Osteocyte (in vitro differentiated cells): Measurements from ENCODE around the gene FREM2. TPM values are rescaled to one million over a fixed set of nuclear protein-coding genes. Genes with fewer than 3 reads are reported as not detected.

ENCODE experiments used
- DNase-seq: peaks from one replicate; pipeline ENCODE4 v3.0.0; 2021; ENCODE audit warnings: mixed read lengths; ENCODE audit not compliant: unreplicated experiment; ENCODE audit errors: extremely low spot score
- H3K27ac Mint-ChIP-seq: one replicate; pipeline ENCODE4 v1.8.0; 2021; ENCODE audit warnings: mild to moderate bottlenecking, mixed read lengths; ENCODE audit not compliant: unreplicated experiment
- H3K27me3 Mint-ChIP-seq: one replicate; pipeline ENCODE4 v1.8.0; 2021; ENCODE audit warnings: mixed read lengths; ENCODE audit not compliant: unreplicated experiment
- H3K36me3 Mint-ChIP-seq: one replicate; pipeline ENCODE4 v1.8.0; 2021; ENCODE audit warnings: mixed read lengths; ENCODE audit not compliant: unreplicated experiment
- H3K4me1 Mint-ChIP-seq: one replicate; pipeline ENCODE4 v1.8.0; 2021; ENCODE audit warnings: mixed read lengths; ENCODE audit not compliant: unreplicated experiment
- H3K4me3 Mint-ChIP-seq: one replicate; pipeline ENCODE4 v1.8.0; 2021; ENCODE audit warnings: mild to moderate bottlenecking, moderate library complexity, mixed read lengths; ENCODE audit not compliant: unreplicated experiment
- H3K9me3 Mint-ChIP-seq: one replicate; pipeline ENCODE4 v1.8.0; 2021; ENCODE audit warnings: mixed read lengths; ENCODE audit not compliant: unreplicated experiment
- total RNA-seq: library from RNA; stranded (reverse); gene quantifications from 2 replicates; pipeline ENCODE4 v1.2.1, GENCODE V29; 2021
- TF ChIP-seq, protein P1 (sequence below): fragments of 200-600 bp; sonication (generic); IDR thresholded peaks from 2 replicates; pipeline ENCODE4 v1.5.0; 2021; ENCODE audit warnings: antibody characterized with exemption, mild to moderate bottlenecking, moderate library complexity

The FREM2 gene
- total RNA-seq, 1 donor from 2014 or later, result 0.30 TPM

- DNase-seq, result no peak
- no peaks in the 10 kb centered on the region for H3K4me1 Mint-ChIP-seq
- H3K27me3 Mint-ChIP-seq, result no peaks in the 10 kb centered on the region
- H3K27ac Mint-ChIP-seq, result no peak overlapping the region
- H3K4me3 Mint-ChIP-seq, result no peak overlapping the region
- no peaks in the 10 kb centered on the region for H3K36me3 Mint-ChIP-seq
- H3K9me3 Mint-ChIP-seq, result peaks cover 16% of the 10 kb centered on the region
- TF ChIP-seq, protein P1, sequence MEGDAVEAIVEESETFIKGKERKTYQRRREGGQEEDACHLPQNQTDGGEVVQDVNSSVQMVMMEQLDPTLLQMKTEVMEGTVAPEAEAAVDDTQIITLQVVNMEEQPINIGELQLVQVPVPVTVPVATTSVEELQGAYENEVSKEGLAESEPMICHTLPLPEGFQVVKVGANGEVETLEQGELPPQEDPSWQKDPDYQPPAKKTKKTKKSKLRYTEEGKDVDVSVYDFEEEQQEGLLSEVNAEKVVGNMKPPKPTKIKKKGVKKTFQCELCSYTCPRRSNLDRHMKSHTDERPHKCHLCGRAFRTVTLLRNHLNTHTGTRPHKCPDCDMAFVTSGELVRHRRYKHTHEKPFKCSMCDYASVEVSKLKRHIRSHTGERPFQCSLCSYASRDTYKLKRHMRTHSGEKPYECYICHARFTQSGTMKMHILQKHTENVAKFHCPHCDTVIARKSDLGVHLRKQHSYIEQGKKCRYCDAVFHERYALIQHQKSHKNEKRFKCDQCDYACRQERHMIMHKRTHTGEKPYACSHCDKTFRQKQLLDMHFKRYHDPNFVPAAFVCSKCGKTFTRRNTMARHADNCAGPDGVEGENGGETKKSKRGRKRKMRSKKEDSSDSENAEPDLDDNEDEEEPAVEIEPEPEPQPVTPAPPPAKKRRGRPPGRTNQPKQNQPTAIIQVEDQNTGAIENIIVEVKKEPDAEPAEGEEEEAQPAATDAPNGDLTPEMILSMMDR, result no peak
Measured at GRCh38 chr13:38895075-38895474, 208.2 kb downstream of the FREM2 start.

- no peaks in the 10 kb centered on the region for H3K4me1 Mint-ChIP-seq
- H3K27me3 Mint-ChIP-seq, result no peaks in the 10 kb centered on the region
- H3K9me3 Mint-ChIP-seq, result peaks cover 9% of the 10 kb centered on the region
- no peaks in the 10 kb centered on the region for H3K36me3 Mint-ChIP-seq
- no peak for DNase-seq
- TF ChIP-seq, protein P1, result no peak
- H3K4me3 Mint-ChIP-seq, result no peak overlapping the region
- no peak overlapping the region for H3K27ac Mint-ChIP-seq
Measured at GRCh38 chr13:38897521-38897920, 210.6 kb downstream of the FREM2 start.

DNA sequence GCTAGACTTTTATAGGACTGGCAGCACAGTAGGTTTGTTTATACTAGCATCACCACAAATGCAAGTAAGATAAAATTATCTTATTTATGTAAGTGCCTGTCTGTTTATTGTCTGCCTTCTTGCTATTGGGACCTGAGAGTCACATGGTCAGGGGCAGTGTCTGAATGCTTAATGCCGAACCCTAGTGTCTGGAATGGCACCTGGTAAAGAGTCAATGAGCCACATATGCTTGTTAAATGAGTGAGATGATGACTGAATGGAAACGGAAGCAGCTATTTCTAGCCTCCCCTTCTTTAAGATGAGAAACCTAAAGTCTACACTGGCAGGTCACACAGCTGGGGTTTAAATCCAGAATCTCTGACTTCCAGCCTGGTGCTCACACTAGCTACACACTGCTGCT lies 211.6 kb downstream of the FREM2 start:
- Mint-ChIP-seq H3K36me3 (no peaks in the 10 kb centered on the region), H3K9me3 (peaks cover 3% of the 10 kb centered on the region), H3K4me1 (no peaks in the 10 kb centered on the region), H3K27ac (no peak overlapping the region), H3K27me3 (no peaks in the 10 kb centered on the region), H3K4me3 (no peak overlapping the region)
- TF ChIP-seq, protein P1, result no peak
- no peak for DNase-seq

DNA sequence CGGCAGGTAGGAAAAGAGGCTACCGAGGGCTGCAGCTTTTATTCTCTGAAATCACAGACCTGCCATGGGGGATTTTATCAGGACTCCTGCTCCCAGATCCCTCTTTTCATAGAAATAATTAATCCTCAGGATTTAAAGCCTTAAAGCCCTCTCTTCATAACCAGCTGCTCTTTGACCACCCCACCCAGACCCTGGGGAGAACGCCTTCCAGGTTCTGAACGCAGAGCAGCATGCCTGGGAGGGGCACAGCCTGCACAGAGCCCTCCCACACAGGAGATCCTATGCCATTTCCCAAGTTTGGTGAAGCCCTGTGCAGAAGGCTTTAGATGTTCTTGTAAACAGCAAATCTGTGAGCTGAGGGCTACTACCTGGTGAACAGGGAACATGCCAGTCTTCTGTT lies 212.7 kb downstream of the FREM2 start:
- no peaks in the 10 kb centered on the region for H3K36me3 Mint-ChIP-seq
- no peak overlapping the region for H3K4me3 Mint-ChIP-seq

GRCh38 chr13:38900188-38900587 lies 213.3 kb downstream of the FREM2 start:
- no peaks in the 10 kb centered on the region for H3K4me1 Mint-ChIP-seq
- H3K4me3 Mint-ChIP-seq, result no peak overlapping the region
- DNase-seq, result no peak
- no peaks in the 10 kb centered on the region for H3K27me3 Mint-ChIP-seq
- TF ChIP-seq, protein P1, result peak; percentile 9
- H3K9me3 Mint-ChIP-seq, result no peaks in the 10 kb centered on the region
- no peaks in the 10 kb centered on the region for H3K36me3 Mint-ChIP-seq
- H3K27ac Mint-ChIP-seq, result no peak overlapping the region

More for the DNA sequence above, 212.7 kb downstream of the FREM2 start:
- TF ChIP-seq, protein P1, result no peak
- no peaks in the 10 kb centered on the region for H3K27me3 Mint-ChIP-seq
- DNase-seq, result no peak
- H3K27ac Mint-ChIP-seq, result no peak overlapping the region
- H3K4me1 Mint-ChIP-seq, result no peaks in the 10 kb centered on the region
- no peaks in the 10 kb centered on the region for H3K9me3 Mint-ChIP-seq
